ENCODE measurements around the gene NMNAT2.

Gene NMNAT2

GRCh38 chr1:183233113-183233512, 185.1 kb downstream of the NMNAT2 start:
- FAIRE-seq: no peak

DNA sequence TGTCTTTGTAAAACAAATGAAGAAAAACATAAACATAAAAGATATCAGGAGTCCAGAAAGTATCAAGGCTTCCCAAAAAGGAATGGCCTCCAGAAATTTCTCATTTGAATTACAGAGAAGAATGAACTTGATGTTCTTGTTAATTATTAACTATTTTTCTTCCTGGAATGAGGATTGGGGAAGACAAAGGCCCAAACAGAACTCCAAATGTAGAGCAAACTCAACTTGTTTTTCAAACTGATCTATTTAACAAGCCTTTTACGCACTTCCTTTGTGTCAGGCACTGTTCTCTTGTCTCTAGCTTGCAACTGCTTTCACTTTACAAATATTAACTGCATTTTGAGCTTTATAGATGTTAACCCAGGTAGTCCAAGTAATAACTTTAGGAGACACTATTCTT, 186.6 kb downstream of the NMNAT2 start:
- FAIRE-seq: no peak

DNA sequence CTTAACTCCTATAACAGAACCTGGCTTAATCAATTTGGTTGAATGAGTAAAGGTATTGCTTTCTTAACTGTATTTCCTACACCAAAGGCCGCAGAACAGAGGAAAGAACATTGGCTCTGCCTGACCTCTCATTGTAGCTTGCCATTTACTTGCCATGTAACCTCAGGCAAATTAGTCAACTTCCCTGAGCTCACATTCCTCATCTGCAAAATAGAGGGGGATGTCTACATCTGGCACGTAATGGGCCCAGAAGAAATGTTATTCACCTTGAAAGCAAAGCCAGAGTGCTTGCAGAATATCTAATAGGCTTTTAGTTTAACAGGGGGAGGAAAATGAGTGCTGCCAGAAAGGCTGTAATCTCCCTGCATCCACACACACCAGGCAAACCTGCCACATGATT, 187.8 kb downstream of the NMNAT2 start:
- no peak for FAIRE-seq

DNA sequence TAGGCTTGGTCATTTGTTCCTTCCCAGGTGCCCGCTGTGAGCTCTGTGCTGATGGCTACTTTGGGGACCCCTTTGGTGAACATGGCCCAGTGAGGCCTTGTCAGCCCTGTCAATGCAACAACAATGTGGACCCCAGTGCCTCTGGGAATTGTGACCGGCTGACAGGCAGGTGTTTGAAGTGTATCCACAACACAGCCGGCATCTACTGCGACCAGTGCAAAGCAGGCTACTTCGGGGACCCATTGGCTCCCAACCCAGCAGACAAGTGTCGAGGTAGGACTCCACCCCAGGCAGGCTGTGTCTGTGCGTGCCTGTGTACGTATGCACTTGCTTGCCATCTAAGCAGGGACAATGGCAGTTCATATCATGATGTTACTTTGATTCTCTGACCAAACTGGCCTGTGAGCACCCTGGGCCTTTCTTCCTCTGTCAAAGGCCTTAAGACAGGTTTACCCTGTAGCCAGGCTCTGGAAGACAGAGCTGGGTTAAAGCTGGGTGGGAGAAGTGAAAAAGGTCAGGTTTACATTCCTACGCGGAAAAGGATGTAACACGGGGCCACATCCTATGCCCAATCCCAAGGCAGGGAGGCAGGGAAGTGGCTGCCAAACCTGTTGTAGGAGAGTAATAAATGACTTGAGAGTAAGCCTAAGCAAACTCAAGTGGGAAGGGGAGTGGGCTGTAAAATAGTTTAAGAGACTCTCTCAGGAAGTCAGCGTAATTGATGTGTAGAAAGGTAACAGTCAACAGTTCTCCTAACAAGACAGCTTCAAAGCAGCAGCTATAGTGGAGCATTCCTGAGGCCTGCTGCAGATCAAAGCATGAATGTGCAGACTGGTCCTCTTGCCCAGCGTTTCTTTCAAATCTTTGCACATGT, 189.6 kb downstream of the NMNAT2 start:
- FAIRE-seq: no peak

- no peak for FAIRE-seq
These were observed 190.5 kb downstream of the NMNAT2 start for GRCh38 chr1:183227422-183228346.

DNA sequence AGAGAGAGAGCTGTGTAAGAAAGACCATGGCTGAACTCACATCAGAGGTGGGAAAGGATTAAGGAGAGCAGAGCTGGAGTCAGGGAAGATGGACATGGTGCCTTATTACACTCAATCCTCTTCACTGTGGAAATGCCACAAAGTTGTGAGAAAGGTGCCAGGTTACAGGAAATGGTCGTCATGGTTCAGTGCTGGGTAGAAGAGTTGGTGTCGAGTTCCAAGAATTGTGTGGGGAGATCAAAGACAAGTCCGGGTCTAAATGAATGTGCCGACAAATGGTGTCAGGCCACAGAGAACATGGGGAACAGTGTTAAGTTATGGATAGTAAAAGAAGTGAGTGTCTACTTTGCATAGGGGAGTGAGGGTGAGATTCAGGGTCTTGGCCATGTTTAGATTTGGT, 191.2 kb downstream of the NMNAT2 start:
- no peak for FAIRE-seq

GRCh38 chr1:183226361-183226760, 191.8 kb downstream of the NMNAT2 start:
- FAIRE-seq: no peak

- no peak for FAIRE-seq
These were observed 194.7 kb downstream of the NMNAT2 start for GRCh38 chr1:183223467-183223866.

- FAIRE-seq: no peak
These were observed 195.3 kb downstream of the NMNAT2 start for GRCh38 chr1:183222909-183223308.

DNA sequence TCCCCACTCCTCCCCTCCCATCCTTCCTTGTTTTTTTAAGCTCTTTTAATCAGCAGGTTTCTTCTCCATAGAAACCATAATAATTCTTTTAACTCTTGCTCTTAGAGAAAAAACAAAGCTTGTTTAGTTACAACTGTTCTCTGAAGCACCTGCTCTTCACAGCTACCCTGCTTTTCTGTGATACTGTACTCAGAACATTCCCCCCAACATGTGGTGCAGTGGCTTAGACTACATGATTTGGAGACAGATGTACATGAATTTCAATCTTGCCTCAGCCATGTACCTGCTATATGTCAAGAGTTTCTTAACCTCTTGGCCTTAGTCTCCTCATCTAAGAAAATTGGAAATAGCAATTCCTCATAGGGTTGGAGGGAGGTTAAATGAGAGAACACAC, 198.6 kb downstream of the NMNAT2 start:
- FAIRE-seq: no peak

- no peak for FAIRE-seq
These were observed 199.1 kb downstream of the NMNAT2 start for GRCh38 chr1:183218971-183219615.

GRCh38 chr1:183218027-183218618, 200.1 kb downstream of the NMNAT2 start:
- no peak for FAIRE-seq

DNA sequence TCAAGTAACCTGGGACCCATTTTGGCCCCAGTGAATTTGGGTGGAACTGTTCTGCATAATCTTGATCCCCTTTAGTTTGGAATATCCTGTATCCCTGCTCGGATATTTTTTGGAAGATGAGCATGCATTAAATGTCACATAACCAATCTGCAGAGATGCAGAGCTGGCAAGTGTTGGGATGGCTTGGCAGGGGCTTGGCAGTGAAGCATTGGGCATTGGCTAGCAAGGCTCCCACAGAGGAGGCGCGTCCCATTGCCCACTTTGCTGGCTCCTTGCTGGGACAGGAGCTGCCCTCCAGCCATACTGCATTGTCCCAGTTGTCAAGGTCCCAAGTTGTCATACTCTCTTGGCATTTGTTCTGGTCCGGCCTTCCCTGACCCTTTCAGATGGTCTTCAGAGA, 202.2 kb downstream of the NMNAT2 start:
- no peak for FAIRE-seq

DNA sequence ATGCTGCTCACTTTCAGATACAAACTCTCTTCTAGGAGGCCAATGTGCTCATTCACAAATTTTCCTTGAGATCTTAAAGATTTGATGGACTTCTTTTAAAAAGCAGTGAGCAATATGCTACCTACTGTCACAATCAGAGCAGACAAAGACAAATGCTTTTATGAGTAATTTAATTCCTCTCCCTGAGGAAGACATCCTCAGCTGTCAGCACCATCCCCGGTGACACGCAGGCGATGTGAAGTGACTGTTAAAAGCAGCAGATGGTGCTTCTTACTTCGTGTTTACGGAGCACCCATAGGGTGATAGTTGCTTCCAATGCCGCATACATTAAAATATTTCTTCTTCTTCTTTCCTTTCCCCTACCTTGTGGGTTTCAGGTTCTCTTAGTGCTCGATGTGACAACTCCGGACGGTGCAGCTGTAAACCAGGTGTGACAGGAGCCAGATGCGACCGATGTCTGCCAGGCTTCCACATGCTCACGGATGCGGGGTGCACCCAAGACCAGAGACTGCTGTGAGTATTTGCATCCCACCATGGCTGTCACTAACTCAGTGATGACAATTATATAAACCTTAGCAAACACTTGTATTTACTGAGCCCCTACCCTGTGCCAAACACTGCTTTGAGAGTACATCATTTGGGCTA, 203.0 kb downstream of the NMNAT2 start:
- FAIRE-seq: no peak

- FAIRE-seq: no peak
These were observed 203.9 kb downstream of the NMNAT2 start for GRCh38 chr1:183214021-183214970.

DNA sequence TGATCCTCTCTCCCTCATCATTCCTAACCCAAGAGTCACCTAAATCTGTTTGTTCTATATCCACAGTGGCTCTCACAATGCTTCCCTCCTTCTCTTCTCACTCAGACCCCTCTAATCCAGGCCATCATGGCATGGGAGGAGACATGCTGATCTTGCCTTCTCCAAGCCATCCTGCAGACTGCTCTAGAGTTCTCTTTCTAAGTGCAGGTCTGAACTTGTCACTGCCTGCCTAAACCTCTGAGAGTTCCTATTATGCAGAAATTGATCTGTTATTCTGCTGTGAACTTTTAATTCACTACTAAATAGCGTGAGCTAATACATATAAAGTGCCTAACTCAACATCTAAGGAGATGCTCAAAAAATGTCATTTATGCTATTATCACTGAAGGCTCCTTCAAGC, 205.3 kb downstream of the NMNAT2 start:
- no peak for FAIRE-seq

GRCh38 chr1:183210681-183211080, 207.5 kb downstream of the NMNAT2 start:
- no peak for FAIRE-seq

DNA sequence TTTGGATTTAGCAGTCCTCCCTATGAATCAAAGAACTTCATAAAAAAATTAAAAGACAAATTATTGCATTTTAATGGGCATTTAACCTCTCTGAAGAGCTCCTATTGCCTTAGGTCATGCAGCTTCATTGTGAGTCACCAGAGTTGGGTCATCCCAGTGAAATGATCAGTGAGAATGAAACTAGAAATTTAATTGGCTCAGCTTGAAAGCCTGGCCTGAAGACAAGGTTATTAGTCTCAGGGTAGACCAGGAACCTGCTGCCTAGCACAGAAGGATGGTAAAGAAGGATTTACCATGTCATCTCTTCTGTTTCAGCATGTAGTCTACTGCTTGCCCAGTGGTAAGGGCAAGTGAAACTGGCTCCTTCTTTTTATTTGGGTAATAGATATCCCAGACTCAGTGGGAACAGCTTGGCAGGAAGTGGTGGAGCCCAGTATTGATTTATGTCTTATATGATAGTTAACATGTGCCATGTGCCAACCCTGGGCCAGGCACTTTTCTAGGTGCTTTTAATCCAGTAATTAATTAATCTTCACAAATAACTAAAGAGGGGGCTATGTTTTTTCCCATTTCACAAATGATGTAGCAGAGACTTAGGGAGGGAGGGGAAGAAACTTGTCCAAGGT, 208.5 kb downstream of the NMNAT2 start:
- no peak for FAIRE-seq

DNA sequence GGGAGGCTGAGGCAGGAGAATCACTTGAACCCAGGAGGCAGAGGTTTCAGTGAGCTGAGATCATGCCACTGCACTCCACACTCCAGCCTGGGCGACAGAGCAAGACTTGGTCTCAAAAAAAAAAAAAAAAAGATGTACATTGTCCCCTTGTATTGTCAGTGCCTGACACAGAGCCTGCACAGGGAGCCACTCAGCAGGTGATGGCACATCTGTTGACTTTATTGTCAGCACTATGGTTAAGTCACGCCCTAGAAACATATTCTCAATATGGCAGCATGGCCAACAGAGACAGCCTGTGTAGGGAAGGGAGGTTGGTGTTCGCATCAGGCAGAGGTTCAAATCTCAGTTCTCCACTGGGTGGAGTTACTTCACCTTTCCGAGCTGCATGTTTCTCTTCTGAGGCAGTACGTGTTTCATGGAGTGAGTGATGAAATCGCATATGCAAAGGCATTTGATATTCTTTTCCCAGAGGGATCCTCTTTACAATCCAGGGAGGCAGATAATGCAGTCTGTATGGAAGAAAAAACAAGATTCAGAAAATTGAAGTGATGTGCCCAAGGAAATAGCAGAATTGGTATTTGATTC, 211.6 kb downstream of the NMNAT2 start:
- FAIRE-seq: no peak

DNA sequence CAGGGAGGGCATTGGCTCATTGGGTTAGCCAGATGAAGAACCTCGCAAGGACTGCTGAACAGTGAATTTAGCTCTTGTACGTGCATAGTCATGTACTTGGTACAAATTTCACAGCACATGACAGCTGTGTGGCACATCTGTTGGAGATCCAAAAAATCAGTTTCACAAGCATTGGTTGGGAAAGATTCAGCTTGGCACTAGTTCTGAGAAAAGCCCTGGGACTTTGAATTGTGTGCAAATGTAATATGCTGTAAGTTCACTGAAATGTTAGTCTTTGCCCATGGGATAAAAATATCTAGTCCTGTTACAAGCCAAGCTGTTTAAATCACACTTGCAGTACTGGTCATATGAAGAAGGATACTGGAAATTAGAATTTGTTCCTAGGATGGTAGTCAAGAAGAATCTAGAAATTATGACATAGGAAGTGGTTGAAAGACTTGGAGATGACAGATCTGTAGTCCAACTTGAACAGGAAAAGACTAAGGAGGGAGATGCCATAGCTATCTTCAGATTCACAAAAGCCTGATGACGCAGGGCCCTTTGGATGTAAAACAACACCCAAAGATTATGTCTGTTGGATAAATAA, 212.9 kb downstream of the NMNAT2 start:
- no peak for FAIRE-seq
